ENCODE results near the gene EFNA3. TPM values are rescaled to one million over a fixed set of nuclear protein-coding genes. Genes with fewer than 3 reads are reported as not detected.

The EFNA3 gene
- total and polyA plus RNA-seq, 9 of the 15 experiments (the other 6 are each of a cell fraction or from before 2014, with no cell fraction given): 0.59 to 7.9 (median 4.7) TPM

GRCh38 chr1:155084722-155085503 lies 6.3 kb downstream of the EFNA3 start (continued):
- TF ChIP-seq, protein P1, sequence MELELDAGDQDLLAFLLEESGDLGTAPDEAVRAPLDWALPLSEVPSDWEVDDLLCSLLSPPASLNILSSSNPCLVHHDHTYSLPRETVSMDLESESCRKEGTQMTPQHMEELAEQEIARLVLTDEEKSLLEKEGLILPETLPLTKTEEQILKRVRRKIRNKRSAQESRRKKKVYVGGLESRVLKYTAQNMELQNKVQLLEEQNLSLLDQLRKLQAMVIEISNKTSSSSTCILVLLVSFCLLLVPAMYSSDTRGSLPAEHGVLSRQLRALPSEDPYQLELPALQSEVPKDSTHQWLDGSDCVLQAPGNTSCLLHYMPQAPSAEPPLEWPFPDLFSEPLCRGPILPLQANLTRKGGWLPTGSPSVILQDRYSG (tag; conservative IDR thresholded peaks at IDR 0.05; ENCODE audit: low read depth): no peak
- TF ChIP-seq CAMTA2 (CRISPR knock-in tag; conservative IDR thresholded peaks at IDR 0.05): no peak
- no peak for TF ChIP-seq STAT5B (CRISPR knock-in tag; IDR thresholded peaks at IDR 0.05)
- peak; percentile 28; the same call in 1 of the 2 replicates for TF ChIP-seq DPF2 (IDR thresholded peaks at IDR 0.05)
- TF ChIP-seq ESRRB (CRISPR knock-in tag; IDR thresholded peaks at IDR 0.05; ENCODE audit: borderline replicate concordance): no peak
- no peak for TF ChIP-seq HNRNPK (IDR thresholded peaks at IDR 0.05; ENCODE audit: low read depth, low read length, poor library complexity, severe bottlenecking)
- no peak for TF ChIP-seq NUFIP1 (IDR thresholded peaks at IDR 0.05; ENCODE audit: partially characterized antibody)
- TF ChIP-seq DACH1 (IDR thresholded peaks at IDR 0.05; ENCODE audit: partially characterized antibody): no peak
- TF ChIP-seq WHSC1 (IDR thresholded peaks at IDR 0.05; ENCODE audit: low read length): no peak
- TF ChIP-seq REST (IDR thresholded peaks at IDR 0.05; ENCODE audit: borderline replicate concordance): peak; percentile 95
- no peak for TF ChIP-seq REST (CRISPR knock-in tag; IDR thresholded peaks at IDR 0.05; ENCODE audit: low read depth)
- 0 out of 2 replicates have a peak, but pooled peaks have one; percentile 1 for TF ChIP-seq CEBPZ (IDR thresholded peaks at IDR 0.05; ENCODE audit: borderline replicate concordance, low read depth, low read length)
- TF ChIP-seq GATAD2B (IDR thresholded peaks at IDR 0.05; ENCODE audit: borderline replicate concordance): no peak
- TF ChIP-seq FOXO4 (CRISPR knock-in tag; IDR thresholded peaks at IDR 0.05): no peak
